Breast epithelium (tissue), 3 donors: Measurements from ENCODE around the gene SASH3.

Experiments
- POLR2A ChIP-seq: fragments of 450-650 bp; IDR thresholded peaks from one replicate; pipeline ENCODE4 v1.6.1; 2016; ENCODE audit warnings: antibody characterized with exemption, mild to moderate bottlenecking, moderate library complexity
- TF ChIP-seq, protein P1 (sequence below), 3 donors: fragments of 450-650 bp; IDR thresholded peaks; one replicate each; pipeline ENCODE4 v1.5.1; 2016 to 2017; ENCODE audit warnings: antibody characterized with exemption in 3 of 3, mild to moderate bottlenecking in 3 of 3, moderate library complexity in 3 of 3

- TF ChIP-seq, protein P1, sequence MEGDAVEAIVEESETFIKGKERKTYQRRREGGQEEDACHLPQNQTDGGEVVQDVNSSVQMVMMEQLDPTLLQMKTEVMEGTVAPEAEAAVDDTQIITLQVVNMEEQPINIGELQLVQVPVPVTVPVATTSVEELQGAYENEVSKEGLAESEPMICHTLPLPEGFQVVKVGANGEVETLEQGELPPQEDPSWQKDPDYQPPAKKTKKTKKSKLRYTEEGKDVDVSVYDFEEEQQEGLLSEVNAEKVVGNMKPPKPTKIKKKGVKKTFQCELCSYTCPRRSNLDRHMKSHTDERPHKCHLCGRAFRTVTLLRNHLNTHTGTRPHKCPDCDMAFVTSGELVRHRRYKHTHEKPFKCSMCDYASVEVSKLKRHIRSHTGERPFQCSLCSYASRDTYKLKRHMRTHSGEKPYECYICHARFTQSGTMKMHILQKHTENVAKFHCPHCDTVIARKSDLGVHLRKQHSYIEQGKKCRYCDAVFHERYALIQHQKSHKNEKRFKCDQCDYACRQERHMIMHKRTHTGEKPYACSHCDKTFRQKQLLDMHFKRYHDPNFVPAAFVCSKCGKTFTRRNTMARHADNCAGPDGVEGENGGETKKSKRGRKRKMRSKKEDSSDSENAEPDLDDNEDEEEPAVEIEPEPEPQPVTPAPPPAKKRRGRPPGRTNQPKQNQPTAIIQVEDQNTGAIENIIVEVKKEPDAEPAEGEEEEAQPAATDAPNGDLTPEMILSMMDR (IDR thresholded peaks at IDR 0.05): no peak
- TF ChIP-seq POLR2A: no peak
These were observed 1.5 kb downstream of the SASH3 start for GRCh38 chrX:129781134-129781672.
